HCT116 (cell line): Measurements from ENCODE around the gene PLAAT2. TPM values are rescaled to one million over a fixed set of nuclear protein-coding genes. Genes with fewer than 3 reads are reported as not detected.

Experiments used
- ATAC-seq: fragments of 200-7000 bp; cut with Tn5 transposase; 2 replicates; pipeline ENCODE4 v1.9.1; 2020; ENCODE audit warnings: mild to moderate bottlenecking, moderate library complexity
- BruUV-seq: library from RNA; stranded (reverse); fragments of 400-500 nt; replicated peaks from 2 replicates; lab custom pipeline; 2021; lab: Mats Ljungman, UMichigan
- CTCF ChIA-PET: fragments of 300-600 bp; sonication (Branson Sonifier 250); formaldehyde crosslinking; loops from one replicate; lab custom pipeline; 2021; ENCODE audit warnings: antibody characterized with exemption; lab: Charles Lee
- POLR2A ChIA-PET: fragments of 300-600, 350-600 bp; sonication (Branson Sonifier 250); formaldehyde crosslinking; loops from one replicate; lab custom pipeline; 2021; ENCODE audit warnings: antibody characterized with exemption; lab: Charles Lee
- RAD21 ChIA-PET, 2 experiments: fragments of 300-600 bp; sonication (Branson Sonifier 250); formaldehyde crosslinking; loops; one replicate each; lab custom pipeline; 2023; ENCODE audit warnings: low total read pairs in 2 of 2; ENCODE audit not compliant: uncharacterized antibody in 2 of 2, unreplicated experiment in 2 of 2, low non-redundant PET in 1 of 2; lab: Charles Lee
- DNase-seq: peaks from one replicate; pipeline ENCODE4 v3.0.0-alpha.2; 2010; ENCODE audit warnings: low read depth, low spot score
- H2AFZ ChIP-seq: fragments of 200-600 bp; shearing (Covaris generic), sonication (generic); 2 replicates; pipeline ENCODE4 v1.6.1; 2017; ENCODE audit warnings: low read depth, mixed run types, mixed read lengths, antibody characterized with exemption, low read length; ENCODE audit not compliant: poor library complexity, severe bottlenecking
- H3K27ac ChIP-seq: 2 replicates; pipeline ENCODE4 v1.5.1; 2012; ENCODE audit warnings: low read depth, low read length
- H3K27me3 ChIP-seq: fragments of 200-600 bp; sonication (generic); 2 replicates; pipeline ENCODE4 v1.6.1; 2016; ENCODE audit warnings: mixed run types, low read length, mixed read lengths; ENCODE audit not compliant: insufficient read depth
- H3K36me3 ChIP-seq, 2 experiments: fragments of 200-500 bp in 1 of 2; fragments of 200-600 bp in 1 of 2; sonication (Bioruptor generic) in 1 of 2; sonication (generic) in 1 of 2; 2 replicates each; pipeline versions ENCODE4 v1.5.1 to v1.6.1; 2014 to 2016; ENCODE audit warnings: low read length in 2 of 2, inconsistent platforms in 1 of 2, mixed read lengths in 1 of 2, mixed run types in 1 of 2; ENCODE audit not compliant: insufficient read depth in 2 of 2, control insufficient read depth in 1 of 2
- H3K4me1 ChIP-seq, 2 experiments: fragments of 200-600 bp in 1 of 2; sonication (generic) in 1 of 2; 2 replicates each; pipeline versions ENCODE4 v1.5.1 to v1.6.1; 2012 to 2017; ENCODE audit warnings: low read length in 2 of 2, inconsistent platforms in 1 of 2, mild to moderate bottlenecking in 1 of 2, mixed read lengths in 1 of 2, mixed run types in 1 of 2, moderate library complexity in 1 of 2; ENCODE audit not compliant: insufficient read depth in 2 of 2, control insufficient read depth in 1 of 2
- H3K4me2 ChIP-seq: fragments of 200-600 bp; sonication (generic); 2 replicates; pipeline ENCODE4 v1.6.1; 2017; ENCODE audit warnings: mixed run types, low read length, mixed read lengths
- H3K4me3 ChIP-seq, 2 experiments: fragments of 200-600 bp in 1 of 2; sonication (generic) in 1 of 2; replicated peaks in 1 of 2; 2 replicates each; pipeline ENCODE4 v1.5.1; 2011 to 2016; ENCODE audit warnings: low read length in 2 of 2, control low read depth in 1 of 2, low read depth in 1 of 2, mild to moderate bottlenecking in 1 of 2, mixed read lengths in 1 of 2, mixed run types in 1 of 2
- H3K79me2 ChIP-seq: fragments of 200-600 bp; sonication (generic); 2 replicates; pipeline ENCODE4 v1.6.1; 2017; ENCODE audit warnings: mild to moderate bottlenecking, mixed run types, low read length, moderate library complexity, mixed read lengths; ENCODE audit not compliant: insufficient read depth
- H3K9ac ChIP-seq: fragments of 200-600 bp; sonication (generic); 2 replicates; pipeline ENCODE4 v1.6.1; 2016; ENCODE audit warnings: low read length, mixed read lengths
- H3K9me2 ChIP-seq: fragments of 200-600 bp; sonication (generic), shearing (Covaris generic); 2 replicates; pipeline ENCODE4 v1.6.1; 2017; ENCODE audit warnings: mixed run types, mild to moderate bottlenecking, moderate library complexity; ENCODE audit not compliant: insufficient read depth
- H3K9me3 ChIP-seq, 2 experiments: fragments of 200-500 bp in 1 of 2; fragments of 200-600 bp in 1 of 2; sonication (Bioruptor generic) in 1 of 2; sonication (generic) in 1 of 2; 2 replicates each; pipeline ENCODE4 v1.6.1; 2014 to 2017; ENCODE audit warnings: low read length in 2 of 2, mixed read lengths in 2 of 2, inconsistent platforms in 1 of 2, low read depth in 1 of 2, mild to moderate bottlenecking in 1 of 2, mixed run types in 1 of 2, moderate library complexity in 1 of 2; ENCODE audit not compliant: control insufficient read depth in 1 of 2, insufficient read depth in 1 of 2
- H4K20me1 ChIP-seq: fragments of 200-600 bp; sonication (generic), shearing (Covaris generic); 2 replicates; pipeline ENCODE4 v1.6.1; 2017; ENCODE audit warnings: mixed run types, mild to moderate bottlenecking, moderate library complexity; ENCODE audit not compliant: insufficient read depth
- CBX3 ChIP-seq: IDR thresholded peaks from 2 replicates; pipeline ENCODE4 v1.6.1; 2012; ENCODE audit warnings: low read depth
- EGR1 ChIP-seq: IDR thresholded peaks from 2 replicates; pipeline ENCODE4 v1.6.1; 2012; ENCODE audit warnings: low read depth
- JUND ChIP-seq: IDR thresholded peaks from 2 replicates; pipeline ENCODE4 v1.6.1; 2012
- POLR2A ChIP-seq: IDR thresholded peaks from 2 replicates; pipeline ENCODE4 v1.7.0; 2011; ENCODE audit warnings: borderline replicate concordance; ENCODE audit not compliant: insufficient read depth, insufficient read length; ENCODE audit errors: extremely low read depth
- RAD21 ChIP-seq: IDR thresholded peaks from 2 replicates; pipeline ENCODE4 v1.6.1; 2012; ENCODE audit warnings: low read depth, mild to moderate bottlenecking
- SP1 ChIP-seq: IDR thresholded peaks from 2 replicates; pipeline ENCODE4 v1.6.1; 2012; ENCODE audit warnings: low read depth
- SRF ChIP-seq: IDR thresholded peaks from 2 replicates; pipeline ENCODE4 v1.6.1; 2012; ENCODE audit warnings: low read depth
- TCF7L2 ChIP-seq: IDR thresholded peaks from 2 replicates; pipeline ENCODE4 v1.7.0; 2011; ENCODE audit warnings: borderline replicate concordance, inconsistent platforms; ENCODE audit not compliant: insufficient read depth, insufficient read length; ENCODE audit errors: extremely low read depth
- YY1 ChIP-seq: IDR thresholded peaks from 2 replicates; pipeline ENCODE4 v1.6.1; 2011; ENCODE audit warnings: low read length, low read depth, moderate library complexity, mild to moderate bottlenecking; ENCODE audit not compliant: insufficient replicate concordance; ENCODE audit errors: extremely low read depth
- intact Hi-C: fragments of 100-400 bp; cut with micrococcal nuclease; formaldehyde crosslinking; loops from 2 replicates; pipeline ENCODE4 v1.10.0; 2022
- total RNA-seq: library from RNA; stranded (reverse); gene quantifications from one replicate; pipeline ENCODE4 v1.2.1, GENCODE V29; 2021; ENCODE audit not compliant: unreplicated experiment
- TF ChIP-seq, protein P1 (sequence below): IDR thresholded peaks from 2 replicates; pipeline ENCODE4 v1.6.1; 2012
- TF ChIP-seq, protein P2 (sequence below): IDR thresholded peaks from 2 replicates; pipeline ENCODE4 v1.6.1; 2011; ENCODE audit warnings: mild to moderate bottlenecking, low read length, moderate library complexity; ENCODE audit not compliant: insufficient replicate concordance; ENCODE audit errors: extremely low read depth
- TF ChIP-seq, protein P3 (sequence below), 3 experiments: fragments of 200-600 bp in 1 of 3; sonication (generic) in 1 of 3; IDR thresholded peaks in 2 of 3; conservative IDR thresholded peaks in 1 of 3; 2 replicates each; pipeline ENCODE4 v1.5.1; 2012 to 2017; ENCODE audit warnings: low read depth in 2 of 3, low read length in 2 of 3, antibody characterized with exemption in 1 of 3, borderline replicate concordance in 1 of 3, control low read depth in 1 of 3, mild to moderate bottlenecking in 1 of 3, mixed read lengths in 1 of 3, mixed run types in 1 of 3, moderate library complexity in 1 of 3; ENCODE audit not compliant: insufficient read depth in 1 of 3

PLAAT2 gene
- total RNA-seq, 1 experiment from 2014 or later, result not detected

GRCh38 chr11:63532799-63533475 lies 30.2 kb downstream of the PLAAT2 start:
- H3K27ac ChIP-seq, result no peak overlapping the region
- H3K79me2 ChIP-seq, result no peaks in the 10 kb centered on the region
- no peak overlapping the region for H3K4me2 ChIP-seq
- no peaks in the 10 kb centered on the region for H4K20me1 ChIP-seq
- DNase-seq (no peak), ATAC-seq (no peak)
- no peaks in the 10 kb centered on the region for H3K36me3 ChIP-seq
- no peaks in the 10 kb centered on the region for H3K9me2 ChIP-seq
- H3K4me3 ChIP-seq, result no peak overlapping the region
- no peaks in the 10 kb centered on the region; the same call in 1 of the 2 replicates for H3K27me3 ChIP-seq
- H3K4me1 ChIP-seq, result peaks cover 0 to 8% of the 10 kb centered on the region in 2 experiments; a peak in 2 of 4 replicates
- ChIA-PET POLR2A (no interaction called here), RAD21 (interaction anchor here in 1 of 2 experiments (0.5 kb wide), 1 partner anchor 101 kb away, joined by 3 read pairs; no protein-coding TSS in a partner anchor), CTCF (no interaction called here)
- TF ChIP-seq, protein P1, sequence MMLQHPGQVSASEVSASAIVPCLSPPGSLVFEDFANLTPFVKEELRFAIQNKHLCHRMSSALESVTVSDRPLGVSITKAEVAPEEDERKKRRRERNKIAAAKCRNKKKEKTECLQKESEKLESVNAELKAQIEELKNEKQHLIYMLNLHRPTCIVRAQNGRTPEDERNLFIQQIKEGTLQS, result no peak
- TF ChIP-seq SRF, result no peak
- no peak for TF ChIP-seq SP1
- TF ChIP-seq, protein P2, sequence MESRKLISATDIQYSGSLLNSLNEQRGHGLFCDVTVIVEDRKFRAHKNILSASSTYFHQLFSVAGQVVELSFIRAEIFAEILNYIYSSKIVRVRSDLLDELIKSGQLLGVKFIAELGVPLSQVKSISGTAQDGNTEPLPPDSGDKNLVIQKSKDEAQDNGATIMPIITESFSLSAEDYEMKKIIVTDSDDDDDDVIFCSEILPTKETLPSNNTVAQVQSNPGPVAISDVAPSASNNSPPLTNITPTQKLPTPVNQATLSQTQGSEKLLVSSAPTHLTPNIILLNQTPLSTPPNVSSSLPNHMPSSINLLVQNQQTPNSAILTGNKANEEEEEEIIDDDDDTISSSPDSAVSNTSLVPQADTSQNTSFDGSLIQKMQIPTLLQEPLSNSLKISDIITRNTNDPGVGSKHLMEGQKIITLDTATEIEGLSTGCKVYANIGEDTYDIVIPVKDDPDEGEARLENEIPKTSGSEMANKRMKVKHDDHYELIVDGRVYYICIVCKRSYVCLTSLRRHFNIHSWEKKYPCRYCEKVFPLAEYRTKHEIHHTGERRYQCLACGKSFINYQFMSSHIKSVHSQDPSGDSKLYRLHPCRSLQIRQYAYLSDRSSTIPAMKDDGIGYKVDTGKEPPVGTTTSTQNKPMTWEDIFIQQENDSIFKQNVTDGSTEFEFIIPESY, result no peak
- no peak for TF ChIP-seq EGR1
- no peak for TF ChIP-seq CBX3
- TF ChIP-seq TCF7L2, result no peak
- no peak for TF ChIP-seq YY1
- no peak for TF ChIP-seq RAD21
- TF ChIP-seq POLR2A, result no peak
- TF ChIP-seq, protein P3, sequence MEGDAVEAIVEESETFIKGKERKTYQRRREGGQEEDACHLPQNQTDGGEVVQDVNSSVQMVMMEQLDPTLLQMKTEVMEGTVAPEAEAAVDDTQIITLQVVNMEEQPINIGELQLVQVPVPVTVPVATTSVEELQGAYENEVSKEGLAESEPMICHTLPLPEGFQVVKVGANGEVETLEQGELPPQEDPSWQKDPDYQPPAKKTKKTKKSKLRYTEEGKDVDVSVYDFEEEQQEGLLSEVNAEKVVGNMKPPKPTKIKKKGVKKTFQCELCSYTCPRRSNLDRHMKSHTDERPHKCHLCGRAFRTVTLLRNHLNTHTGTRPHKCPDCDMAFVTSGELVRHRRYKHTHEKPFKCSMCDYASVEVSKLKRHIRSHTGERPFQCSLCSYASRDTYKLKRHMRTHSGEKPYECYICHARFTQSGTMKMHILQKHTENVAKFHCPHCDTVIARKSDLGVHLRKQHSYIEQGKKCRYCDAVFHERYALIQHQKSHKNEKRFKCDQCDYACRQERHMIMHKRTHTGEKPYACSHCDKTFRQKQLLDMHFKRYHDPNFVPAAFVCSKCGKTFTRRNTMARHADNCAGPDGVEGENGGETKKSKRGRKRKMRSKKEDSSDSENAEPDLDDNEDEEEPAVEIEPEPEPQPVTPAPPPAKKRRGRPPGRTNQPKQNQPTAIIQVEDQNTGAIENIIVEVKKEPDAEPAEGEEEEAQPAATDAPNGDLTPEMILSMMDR (IDR thresholded peaks at IDR 0.05 in 2 of 3, conservative IDR thresholded peaks at IDR 0.05 in 1 of 3; ENCODE audit: borderline replicate concordance in 1 of 3, insufficient read depth in 1 of 3, low read depth in 2 of 3, low read length in 2 of 3), result no peak
- TF ChIP-seq JUND, result no peak
- no peaks in the 10 kb centered on the region for H3K9me3 ChIP-seq
- H2AFZ ChIP-seq, result no peak overlapping the region
- BruUV-seq, result no TSS peak
- intact Hi-C loops, result no loop called here
- no peak overlapping the region for H3K9ac ChIP-seq
